GM12878 (cell line): ENCODE results near the gene LDLR. TPM values are rescaled to one million over a fixed set of nuclear protein-coding genes. Genes with fewer than 3 reads are reported as not detected.

Experiments
- ATAC-seq: fragments of 200-7000 bp; cut with Tn5 transposase; 3 replicates; pipeline ENCODE4 v1.9.1; 2020; ENCODE audit warnings: mild to moderate bottlenecking, moderate library complexity
- BruUV-seq: library from RNA; stranded (reverse); fragments of 400-500 nt; replicated peaks from 2 replicates; lab custom pipeline; 2021; lab: Mats Ljungman, UMichigan
- CTCF ChIA-PET: fragments of 300-600 bp; sonication (Branson Sonifier 250); formaldehyde crosslinking; extraction: SDS; loops from one replicate; lab custom pipeline; 2021; ENCODE audit warnings: inconsistent platforms; lab: Yijun Ruan, JAX
- POLR2A ChIA-PET: fragments of 350-600 bp; formaldehyde crosslinking; extraction: SDS; loops from one replicate; lab custom pipeline; 2021; ENCODE audit warnings: inconsistent platforms; lab: Charles Lee
- RAD21 ChIA-PET: fragments of 300-600 bp; sonication (Branson Sonifier 250); formaldehyde crosslinking; loops from one replicate; lab custom pipeline; 2023; ENCODE audit warnings: antibody characterized with exemption; ENCODE audit not compliant: unreplicated experiment; lab: Charles Lee
- SMC1A ChIA-PET: fragments of 300-600 bp; sonication (Branson Sonifier 250); formaldehyde crosslinking; loops from one replicate; lab custom pipeline; 2023; ENCODE audit not compliant: unreplicated experiment, uncharacterized antibody; lab: Charles Lee
- DNase-seq: peaks from one replicate; pipeline ENCODE4 v3.0.0-alpha.2; 2011; ENCODE audit warnings: low read depth, low spot score
- FAIRE-seq: peaks from 3 replicates; lab custom pipeline; 2011; peaks lifted over from hg19 to GRCh38; lab: Jason Lieb, UNC
- H2AFZ ChIP-seq: 2 replicates; pipeline ENCODE4 v1.6.0; 2011; ENCODE audit warnings: low read depth, low read length, control low read depth; ENCODE audit not compliant: control insufficient read depth
- H3K27ac ChIP-seq: 2 replicates; pipeline ENCODE4 v1.5.1; 2011; ENCODE audit warnings: control low read depth; ENCODE audit not compliant: control insufficient read depth, insufficient read depth
- H3K27me3 ChIP-seq, 2 experiments: replicated peaks in 1 of 2; 2 replicates each; pipeline versions ENCODE4 v1.6.0 to v1.6.1; 2011; ENCODE audit warnings: low read length in 1 of 2; ENCODE audit not compliant: control insufficient read depth in 2 of 2, insufficient read depth in 2 of 2
- H3K36me3 ChIP-seq, 2 experiments: 2 replicates each; pipeline ENCODE4 v1.5.1; 2011; ENCODE audit warnings: low read length in 1 of 2; ENCODE audit not compliant: control insufficient read depth in 2 of 2, insufficient read depth in 2 of 2
- H3K4me1 ChIP-seq: 2 replicates; pipeline ENCODE4 v1.6.1; 2011; ENCODE audit warnings: mild to moderate bottlenecking, low read length, moderate library complexity, mixed read lengths; ENCODE audit not compliant: control insufficient read depth, insufficient read depth
- H3K4me2 ChIP-seq: 2 replicates; pipeline ENCODE4 v1.6.0; 2011; ENCODE audit warnings: control low read depth; ENCODE audit not compliant: control insufficient read depth, insufficient read depth
- H3K4me3 ChIP-seq: fragments of 200-600 bp; sonication (generic); 2 replicates; pipeline ENCODE4 v1.5.1; 2016
- H3K79me2 ChIP-seq: 2 replicates; pipeline ENCODE4 v1.6.0; 2011; ENCODE audit warnings: low read length; ENCODE audit not compliant: control insufficient read depth, insufficient read depth
- H3K9ac ChIP-seq: 2 replicates; pipeline ENCODE4 v1.8.0; 2011; ENCODE audit warnings: low read length, control low read depth, mixed read lengths; ENCODE audit not compliant: control insufficient read depth, insufficient read depth
- H3K9me3 ChIP-seq: replicated peaks from 3 replicates; pipeline ENCODE4 v1.5.1; 2011; ENCODE audit warnings: mild to moderate bottlenecking, low read length; ENCODE audit not compliant: control insufficient read depth, insufficient read depth
- H4K20me1 ChIP-seq: 2 replicates; pipeline ENCODE4 v1.6.0; 2011; ENCODE audit not compliant: control insufficient read depth, insufficient read depth
- CBX5 ChIP-seq: sonication (generic); IDR thresholded peaks from 2 replicates; pipeline ENCODE4 v1.6.1; 2016; ENCODE audit warnings: low read depth, moderate library complexity, mild to moderate bottlenecking, inconsistent platforms
- ELK1 ChIP-seq: IDR thresholded peaks from 2 replicates; pipeline ENCODE4 v1.6.1; 2012; ENCODE audit warnings: low read depth, low read length, improper control_type of control experiment
- IRF3 ChIP-seq: fragments of 450-650 bp; IDR thresholded peaks from 2 replicates; pipeline ENCODE4 v1.6.1; 2014; ENCODE audit warnings: mild to moderate bottlenecking
- KAT2A ChIP-seq: conservative IDR thresholded peaks from 2 replicates; pipeline ENCODE4 v1.6.1; 2011; ENCODE audit warnings: low read depth, low read length; ENCODE audit not compliant: control insufficient read depth
- MXI1 ChIP-seq: fragments of 150-350 bp; IDR thresholded peaks from 2 replicates; pipeline ENCODE4 v1.6.1; 2011; ENCODE audit warnings: low read depth, mild to moderate bottlenecking, inconsistent platforms, low read length, improper control_type of control experiment
- NFYA ChIP-seq: IDR thresholded peaks from 2 replicates; pipeline ENCODE4 v1.6.1; 2011; ENCODE audit warnings: low read depth, mild to moderate bottlenecking, low read length, improper control_type of control experiment, borderline replicate concordance
- PRDM15 ChIP-seq: fragments of 450-650 bp; formaldehyde crosslinking; IDR thresholded peaks from 2 replicates; pipeline ENCODE4 v1.4.0; 2020; ENCODE audit warnings: mild to moderate bottlenecking, moderate library complexity
- RUNX3 ChIP-seq: IDR thresholded peaks from 2 replicates; pipeline ENCODE4 v1.6.1; 2012; ENCODE audit warnings: low read length, inconsistent platforms
- SREBF1 ChIP-seq: IDR thresholded peaks from 2 replicates; pipeline ENCODE4 v1.6.1; 2012; ENCODE audit warnings: mild to moderate bottlenecking, low read length
- WGBS: methylation state at CpG from one replicate; pipeline ENCODE4 v1.1.6; 2016; ENCODE audit warnings: low lambda C conversion rate; ENCODE audit not compliant: insufficient replicate concordance, insufficient coverage; ENCODE audit errors: missing lambda C conversion rate; 5-methylcytosine and 5-hydroxymethylcytosine counted together
- in situ Hi-C: fragments of 300-500 bp; cut with MboI; formaldehyde crosslinking; loops from 9 replicates; pipeline ENCODE4 v1.14.3; 2018; ENCODE audit warnings: mixed read lengths
- intact Hi-C: fragments of 100-400 bp; cut with micrococcal nuclease; formaldehyde crosslinking; loops from one replicate; pipeline ENCODE4 v1.14.2; 2022; ENCODE audit not compliant: unreplicated experiment
- polyA plus RNA-seq, 11 experiments: library from polyadenylated mRNA; depleted of rRNA in 4 of 11; unstranded in 6 of 11; stranded (reverse) in 5 of 11; fragments of >200 nt; fragmentation: Nextera tagmentation in 4 of 11; fragmentation: Illumina TruSeq in 1 of 11; extraction: Ambion mirVana in 4 of 11; extraction: Trizol in 1 of 11; gene quantifications; 1 replicate in 1 of 11; 2 replicates in 10 of 11; pipeline versions ENCODE4 v1.2.1 to v1.2.3, GENCODE V29; 2011 to 2016; ENCODE audit warnings: inconsistent platforms in 2 of 11, missing spikeins in 2 of 11, low read depth in 1 of 11
- total RNA-seq, 4 experiments: library from RNA; depleted of rRNA in 3 of 4; stranded (reverse); fragments of >200 nt in 3 of 4; fragmentation: Illumina TruSeq in 1 of 4; extraction: Trizol in 1 of 4; gene quantifications; 2 replicates each; pipeline versions ENCODE4 v1.2.1 to v1.2.3, GENCODE V29; 2013 to 2021

The LDLR gene
- total and polyA plus RNA-seq, 10 of the 15 experiments (the other 5 are each of a cell fraction or from before 2014, with no cell fraction given): 11.3 to 59.2 (median 27.3) TPM

- in situ Hi-C loops: no loop called here
- 97% methylated on average over 3 of the region's 3 CpGs for WGBS
- ChIA-PET SMC1A (no interaction called here), RAD21 (no interaction called here), CTCF (no interaction called here), POLR2A (no interaction called here)
- H3K4me2 ChIP-seq: no peak overlapping the region
- no TSS peak for BruUV-seq
- DNase-seq (no peak), ATAC-seq (no peak), FAIRE-seq (no peak)
- TF ChIP-seq SREBF1: no peak
- no peak for TF ChIP-seq RUNX3
- no peak for TF ChIP-seq MXI1
- TF ChIP-seq NFYA: no peak
- no peak for TF ChIP-seq PRDM15 (CRISPR knock-in tag)
- TF ChIP-seq ELK1: no peak
- no peak for TF ChIP-seq IRF3
- no peak for TF ChIP-seq KAT2A
- no peak for TF ChIP-seq CBX5
- H3K9me3 ChIP-seq: no peaks in the 10 kb centered on the region
- H3K9ac ChIP-seq: no peak overlapping the region
- H3K4me1 ChIP-seq: peaks cover 9% of the 10 kb centered on the region
- peaks cover 3% of the 10 kb centered on the region in 2 experiments; a peak in 3 of 4 replicates for H3K36me3 ChIP-seq
- H3K79me2 ChIP-seq: no peaks in the 10 kb centered on the region
- no peak overlapping the region for H2AFZ ChIP-seq
- no peak overlapping the region for H3K27ac ChIP-seq
- no peaks in the 10 kb centered on the region for H4K20me1 ChIP-seq
- H3K27me3 ChIP-seq: no peaks in the 10 kb centered on the region
- H3K4me3 ChIP-seq: no peak overlapping the region
- intact Hi-C loops: no loop called here
Observed at GRCh38 chr19:11145536-11145924, 56.3 kb downstream of the LDLR start.
